HepG2 (cell line): Measurements from ENCODE around the gene IRF7. TPM values are rescaled to one million over a fixed set of nuclear protein-coding genes. Genes with fewer than 3 reads are reported as not detected.

Experiments used
- ATF1 ChIP-seq: IDR thresholded peaks from 2 replicates; pipeline ENCODE4 v1.6.1; 2016; ENCODE audit warnings: mild to moderate bottlenecking, control low read depth
- BORCS8-MEF2B ChIP-seq: sonication (generic); formaldehyde crosslinking; IDR thresholded peaks from 2 replicates; pipeline ENCODE4 v1.8.0; 2022; ENCODE audit warnings: mild to moderate bottlenecking, missing genetic modification reagents
- EEA1 ChIP-seq: sonication (generic); formaldehyde crosslinking; IDR thresholded peaks from 2 replicates; pipeline ENCODE4 v1.5.1; 2020; ENCODE audit warnings: mild to moderate bottlenecking, missing genetic modification reagents, borderline replicate concordance
- FOXK2 ChIP-seq: fragments of 450-650 bp; IDR thresholded peaks from 2 replicates; pipeline ENCODE4 v1.6.1; 2016
- FOXO4 ChIP-seq: sonication (generic); formaldehyde crosslinking; conservative IDR thresholded peaks from 2 replicates; pipeline ENCODE4 v1.8.1; 2023; ENCODE audit warnings: missing genetic modification reagents
- HINFP ChIP-seq: sonication (generic); formaldehyde crosslinking; IDR thresholded peaks from 2 replicates; pipeline ENCODE4 v1.4.0; 2020; ENCODE audit warnings: low read depth, mild to moderate bottlenecking, missing genetic modification reagents
- IRF2 ChIP-seq: IDR thresholded peaks from 2 replicates; pipeline ENCODE4 v1.6.1; 2018; ENCODE audit warnings: missing genetic modification reagents, missing compliant biosample characterization
- KDM5A ChIP-seq: fragments of 200-600 bp; sonication (generic); IDR thresholded peaks from 2 replicates; pipeline ENCODE4 v1.7.0; 2018; ENCODE audit warnings: antibody characterized with exemption, mild to moderate bottlenecking, low read length, borderline replicate concordance
- KLF11 ChIP-seq: IDR thresholded peaks from 2 replicates; pipeline ENCODE4 v1.6.1; 2016; ENCODE audit warnings: missing compliant biosample characterization
- PCBP1 ChIP-seq: fragments of 200-400 bp; formaldehyde crosslinking; IDR thresholded peaks from 2 replicates; pipeline ENCODE4 v1.6.1; 2017; ENCODE audit warnings: mild to moderate bottlenecking, low read depth, low read length, borderline replicate concordance
- RBM39 ChIP-seq: fragments of 200-400 bp; formaldehyde crosslinking; IDR thresholded peaks from one replicate; pipeline ENCODE4 v1.6.1; 2018; ENCODE audit warnings: antibody characterized with exemption, mild to moderate bottlenecking, low read depth, low read length; ENCODE audit not compliant: poor library complexity, severe bottlenecking
- RCOR2 ChIP-seq: IDR thresholded peaks from 2 replicates; pipeline ENCODE4 v1.6.1; 2016; ENCODE audit warnings: missing biosample characterization, missing genetic modification reagents
- REST ChIP-seq, 2 experiments: IDR thresholded peaks; 2 replicates each; pipeline ENCODE4 v1.6.1; 2011 to 2012; ENCODE audit warnings: low read length in 2 of 2, borderline replicate concordance in 1 of 2, low read depth in 1 of 2, mild to moderate bottlenecking in 1 of 2, moderate library complexity in 1 of 2
- ZBTB1 ChIP-seq: sonication (generic); formaldehyde crosslinking; IDR thresholded peaks from 2 replicates; pipeline ENCODE4 v1.4.0; 2020; ENCODE audit warnings: missing genetic modification reagents, borderline replicate concordance
- ZNF124 ChIP-seq: sonication (generic); formaldehyde crosslinking; IDR thresholded peaks from 2 replicates; pipeline ENCODE4 v1.4.0; 2020; ENCODE audit warnings: missing genetic modification reagents
- ZNF30 ChIP-seq: sonication (generic); formaldehyde crosslinking; IDR thresholded peaks from 2 replicates; pipeline ENCODE4 v1.5.0; 2020; ENCODE audit warnings: mild to moderate bottlenecking, missing genetic modification reagents
- ZNF431 ChIP-seq: sonication (generic); formaldehyde crosslinking; IDR thresholded peaks from 2 replicates; pipeline ENCODE4 v1.9.0; 2022; ENCODE audit warnings: missing genetic modification reagents, low read depth, mild to moderate bottlenecking, borderline replicate concordance
- ZNF496 ChIP-seq: sonication (generic); formaldehyde crosslinking; IDR thresholded peaks from 2 replicates; pipeline ENCODE4 v1.8.1; 2023; ENCODE audit warnings: mild to moderate bottlenecking, moderate library complexity, missing genetic modification reagents; ENCODE audit not compliant: insufficient replicate concordance
- ZNF616 ChIP-seq: sonication (generic); formaldehyde crosslinking; IDR thresholded peaks from 2 replicates; pipeline ENCODE4 v1.5.0; 2020; ENCODE audit warnings: low read depth, mild to moderate bottlenecking, missing genetic modification reagents
- ZNF841 ChIP-seq: sonication (generic); formaldehyde crosslinking; IDR thresholded peaks from 2 replicates; pipeline ENCODE4 v1.8.1; 2023; ENCODE audit warnings: missing genetic modification reagents, borderline replicate concordance
- polyA plus RNA-seq, 8 experiments: library from polyadenylated mRNA; depleted of rRNA in 3 of 8; stranded (reverse) in 7 of 8; unstranded in 1 of 8; fragments of >200 nt; fragmentation: Illumina TruSeq in 4 of 8; extraction: Trizol in 4 of 8; gene quantifications; 2 replicates each; pipeline versions ENCODE4 v1.2.1 to v1.2.3, GENCODE V29; 2011 to 2016; ENCODE audit warnings: low read depth in 4 of 8, missing spikeins in 1 of 8, mixed read lengths in 1 of 8; ENCODE audit not compliant: insufficient read depth in 1 of 8
- total RNA-seq, 5 experiments: library from RNA; depleted of rRNA; stranded (reverse); fragments of >200 nt; fragmentation: Illumina TruSeq; extraction: Trizol; gene quantifications; 2 replicates each; pipeline ENCODE4 v1.2.3, GENCODE V29; 2016; ENCODE audit warnings: low read depth in 1 of 5
- TF ChIP-seq, protein P1 (sequence below): sonication (generic); formaldehyde crosslinking; IDR thresholded peaks from 2 replicates; pipeline ENCODE4 v1.5.1; 2020; ENCODE audit warnings: mild to moderate bottlenecking, missing genetic modification reagents, borderline replicate concordance

The IRF7 gene
- total and polyA plus RNA-seq, 2 of the 13 experiments (the other 11 are each of a cell fraction or from before 2014, with no cell fraction given): not detected

- TF ChIP-seq FOXO4 (CRISPR knock-in tag) (no peak), ATF1 (CRISPR knock-in tag) (no peak), RCOR2 (no peak), RBM39 (no peak), BORCS8-MEF2B (no peak; the same call in 1 of the 2 replicates), KDM5A (no peak; the same call in 1 of the 2 replicates), EEA1 (CRISPR knock-in tag) (no peak), IRF2 (CRISPR knock-in tag) (no peak), ZNF431 (no peak), ZBTB1 (CRISPR knock-in tag) (no peak), HINFP (CRISPR knock-in tag) (no peak), ZNF124 (CRISPR knock-in tag) (no peak), PCBP1 (no peak), ZNF841 (CRISPR knock-in tag) (no peak), FOXK2 (no peak), ZNF30 (no peak), ZNF616 (CRISPR knock-in tag) (0 out of 2 replicates have a peak, but pooled peaks have one; percentile 20), REST (IDR thresholded peaks at IDR 0.05; ENCODE audit: borderline replicate concordance in 1 of 2, low read depth in 1 of 2, low read length in 2 of 2) (no peak), ZNF496 (no peak), KLF11 (no peak)
- TF ChIP-seq, protein P1, sequence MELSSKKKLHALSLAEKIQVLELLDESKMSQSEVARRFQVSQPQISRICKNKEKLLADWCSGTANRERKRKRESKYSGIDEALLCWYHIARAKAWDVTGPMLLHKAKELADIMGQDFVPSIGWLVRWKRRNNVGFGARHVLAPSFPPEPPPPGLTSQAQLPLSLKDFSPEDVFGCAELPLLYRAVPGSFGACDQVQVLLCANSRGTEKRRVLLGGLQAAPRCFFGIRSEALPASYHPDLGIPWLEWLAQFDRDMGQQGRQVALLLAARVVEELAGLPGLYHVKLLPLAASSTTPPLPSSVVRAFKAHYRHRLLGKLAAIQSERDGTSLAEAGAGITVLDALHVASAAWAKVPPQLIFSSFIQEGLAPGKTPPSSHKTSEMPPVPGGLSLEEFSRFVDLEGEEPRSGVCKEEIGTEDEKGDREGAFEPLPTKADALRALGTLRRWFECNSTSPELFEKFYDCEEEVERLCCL (CRISPR knock-in tag): no peak
These were observed 46.4 kb downstream of the IRF7 start (continued) for GRCh38 chr11:569158-569885.
